GM10847 (cell line): ENCODE measurements around the gene ARPC2.

ENCODE experiments used
- POLR2A ChIP-seq: IDR thresholded peaks from 2 replicates; pipeline ENCODE4 v1.6.1; 2011; ENCODE audit not compliant: insufficient read length; ENCODE audit errors: extremely low read depth

The ARPC2 gene

DNA sequence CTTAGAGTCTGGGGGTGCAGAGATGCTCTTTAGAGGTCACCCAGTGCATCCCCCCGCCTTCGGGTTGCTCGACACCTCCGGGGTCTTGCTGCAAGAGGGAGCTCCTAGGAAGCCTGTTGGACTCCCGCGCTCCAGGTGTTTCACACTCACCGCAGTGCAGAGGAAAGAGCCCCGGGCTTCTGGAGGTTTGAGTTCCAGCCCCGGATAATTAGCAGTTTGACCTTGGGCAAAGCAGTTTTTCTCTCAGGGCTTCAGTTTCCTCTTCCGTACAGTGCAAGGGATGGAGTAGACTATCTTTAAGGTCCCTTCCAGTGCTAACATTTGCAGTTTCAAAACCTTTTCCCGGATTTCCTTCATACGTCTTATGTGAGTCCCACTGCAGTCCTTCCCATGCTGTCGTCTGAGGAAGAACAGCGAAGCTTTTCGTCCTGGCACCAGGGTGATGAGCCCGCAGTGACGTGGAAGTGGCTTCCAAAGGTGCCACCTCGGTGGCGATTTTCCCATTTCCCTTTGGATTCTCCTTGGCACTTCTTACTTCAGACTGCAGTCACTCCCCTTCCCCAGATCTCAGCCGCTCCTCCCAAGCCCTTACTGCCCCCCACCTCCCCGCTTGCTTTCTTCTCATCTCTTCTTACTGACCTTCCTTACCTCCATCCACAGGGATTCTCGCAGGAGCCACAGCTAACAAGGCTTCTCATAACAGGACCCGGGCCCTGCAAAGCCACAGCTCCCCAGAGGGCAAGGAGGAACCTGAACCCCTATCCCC lies 53.9 kb downstream of the ARPC2 start:
- TF ChIP-seq POLR2A: no peak

DNA sequence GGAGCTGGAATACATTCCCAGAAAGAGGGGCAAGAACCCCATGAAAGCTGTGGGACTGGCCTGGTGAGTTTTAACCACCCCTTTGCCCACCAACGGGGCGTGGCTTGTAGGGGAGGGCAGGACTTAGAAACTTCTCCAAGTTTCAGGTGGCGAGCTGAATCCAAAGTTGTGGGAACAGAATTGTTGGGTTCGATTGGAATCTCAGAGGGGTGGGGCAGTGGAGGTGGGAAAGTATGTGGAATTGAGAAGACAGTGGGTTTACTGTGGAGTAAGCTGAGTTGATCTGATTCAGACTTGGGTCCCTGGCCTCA lies 54.5 kb downstream of the ARPC2 start:
- no peak for TF ChIP-seq POLR2A

DNA sequence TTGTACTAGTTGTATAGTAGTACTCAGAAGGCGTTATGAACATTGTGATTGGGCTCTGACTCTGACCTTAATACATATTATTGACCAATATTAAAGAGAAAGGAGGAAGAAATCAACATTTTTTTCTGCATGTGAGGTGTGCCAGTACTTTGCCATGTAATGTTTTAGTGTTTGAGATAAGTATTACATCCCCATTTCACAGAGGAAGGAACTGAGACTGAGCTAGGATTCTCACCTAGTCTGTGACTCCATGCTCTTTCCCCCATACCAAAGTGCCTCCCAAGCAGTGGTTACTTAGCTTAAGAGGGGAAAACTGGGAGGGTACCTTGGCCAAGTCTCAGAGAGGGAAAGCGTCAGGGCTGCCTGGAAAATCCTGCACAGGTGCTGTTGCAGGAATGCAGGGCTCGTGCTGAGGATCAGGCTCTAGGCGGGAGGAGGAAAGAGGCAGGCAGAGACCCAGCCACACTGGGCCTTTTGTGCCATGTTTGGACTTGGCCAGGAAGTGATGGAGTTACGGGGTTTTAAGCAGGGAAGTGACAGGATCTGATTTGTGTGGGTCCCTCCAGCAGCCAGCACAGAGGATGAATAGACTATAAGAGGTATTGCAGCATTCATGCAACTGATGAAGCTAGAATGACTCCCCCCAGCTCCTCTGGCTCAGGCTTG lies 55.0 kb downstream of the ARPC2 start:
- TF ChIP-seq POLR2A: no peak

DNA sequence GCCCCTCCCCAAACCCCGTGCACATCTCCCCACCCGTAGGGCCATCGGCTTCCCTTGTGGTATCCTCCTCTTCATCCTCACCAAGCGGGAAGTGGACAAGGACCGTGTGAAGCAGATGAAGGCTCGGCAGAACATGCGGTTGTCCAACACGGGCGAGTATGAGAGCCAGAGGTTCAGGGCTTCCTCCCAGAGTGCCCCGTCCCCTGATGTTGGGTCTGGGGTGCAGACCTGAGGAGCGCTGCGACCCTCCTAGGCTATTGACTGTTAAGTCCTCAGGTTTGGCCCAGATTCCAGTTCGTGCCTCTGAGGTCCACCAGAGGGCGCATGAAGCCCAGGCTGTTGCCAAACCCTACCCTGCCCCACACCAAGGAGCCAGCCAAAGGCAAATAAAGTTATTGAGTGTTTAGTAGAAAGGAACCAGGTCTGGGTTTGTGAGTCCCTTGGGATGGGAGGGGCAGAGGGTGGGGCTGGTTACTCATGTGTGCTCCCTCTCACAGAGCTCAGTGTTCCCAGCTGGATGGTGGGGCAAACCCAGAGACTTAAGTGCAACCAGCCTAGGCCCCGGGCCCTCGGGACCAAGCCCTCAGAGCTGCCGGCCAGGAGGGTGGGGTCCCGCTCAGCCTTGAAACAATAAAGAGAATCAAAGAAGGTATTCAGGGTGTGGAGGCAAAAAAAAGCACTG lies 55.7 kb downstream of the ARPC2 start:
- TF ChIP-seq POLR2A: no peak

DNA sequence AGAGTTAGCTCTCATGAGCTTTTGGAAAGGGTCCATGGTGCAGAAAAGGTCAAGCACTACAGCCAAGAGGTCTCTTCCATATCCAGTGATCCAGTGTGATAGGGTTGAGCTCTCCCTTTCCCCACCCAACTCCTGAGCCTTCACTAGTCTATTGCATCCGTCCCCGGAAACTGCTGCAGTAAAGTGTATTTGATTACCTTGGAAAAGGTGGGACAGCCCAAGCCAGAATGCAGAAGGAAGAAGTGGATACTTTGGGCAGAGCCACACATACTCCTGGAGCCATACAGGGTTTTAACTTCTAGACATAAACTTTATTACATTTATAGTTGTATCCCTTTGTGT lies 56.9 kb downstream of the ARPC2 start:
- TF ChIP-seq POLR2A: no peak

DNA sequence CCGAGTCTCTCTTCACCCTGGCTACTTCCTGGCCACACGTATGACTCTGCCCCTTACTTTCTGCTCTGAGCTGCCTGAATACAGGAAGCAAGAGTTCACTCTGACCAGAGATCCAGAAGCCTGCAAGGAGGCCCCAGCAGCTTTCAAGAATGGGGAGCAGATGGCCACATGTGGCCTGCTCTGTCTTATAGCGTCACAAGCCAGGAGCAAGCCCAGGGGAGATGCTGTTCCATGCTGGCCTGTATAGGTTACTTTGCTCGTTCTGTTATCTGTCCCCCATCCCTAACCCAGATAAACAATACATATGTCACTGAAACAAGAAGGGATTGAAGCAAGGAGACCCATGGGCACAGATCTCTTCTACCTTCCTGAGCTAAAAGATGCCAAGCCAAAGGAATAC lies 57.6 kb downstream of the ARPC2 start:
- no peak for TF ChIP-seq POLR2A

DNA sequence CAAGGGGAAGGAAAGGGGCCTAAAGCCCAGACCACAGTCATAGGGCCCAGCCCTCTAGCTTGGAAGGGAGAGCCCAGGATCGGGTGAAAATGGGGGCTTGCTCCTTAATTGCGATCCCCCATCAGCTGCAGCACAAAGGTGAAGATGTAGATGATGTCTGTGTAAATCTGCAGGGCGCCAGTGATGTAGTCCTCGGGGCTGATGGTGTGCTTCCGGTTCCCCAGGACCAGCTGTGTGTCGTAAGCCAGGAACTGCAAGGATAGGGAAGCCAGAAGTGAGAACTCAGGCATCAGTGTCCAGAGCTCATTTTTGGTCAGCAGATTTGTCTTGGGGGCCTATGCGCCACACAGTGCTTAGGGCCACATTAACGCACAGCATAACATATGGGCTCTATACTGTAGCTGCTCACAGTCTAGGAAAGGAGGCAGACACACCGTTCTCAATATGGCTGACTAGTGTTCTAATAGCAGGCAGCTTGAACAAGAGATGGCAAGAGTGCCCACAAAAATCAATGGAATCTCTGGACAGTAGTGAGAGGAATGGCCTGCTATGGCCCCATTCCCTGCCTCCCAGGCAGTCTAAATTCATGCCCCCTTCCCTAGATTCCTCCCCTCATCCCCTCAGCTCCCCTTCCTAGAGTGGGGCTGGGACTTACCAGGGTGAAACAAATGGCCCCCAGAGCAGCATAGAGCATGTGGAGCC lies 58.5 kb downstream of the ARPC2 start:
- no peak for TF ChIP-seq POLR2A

DNA sequence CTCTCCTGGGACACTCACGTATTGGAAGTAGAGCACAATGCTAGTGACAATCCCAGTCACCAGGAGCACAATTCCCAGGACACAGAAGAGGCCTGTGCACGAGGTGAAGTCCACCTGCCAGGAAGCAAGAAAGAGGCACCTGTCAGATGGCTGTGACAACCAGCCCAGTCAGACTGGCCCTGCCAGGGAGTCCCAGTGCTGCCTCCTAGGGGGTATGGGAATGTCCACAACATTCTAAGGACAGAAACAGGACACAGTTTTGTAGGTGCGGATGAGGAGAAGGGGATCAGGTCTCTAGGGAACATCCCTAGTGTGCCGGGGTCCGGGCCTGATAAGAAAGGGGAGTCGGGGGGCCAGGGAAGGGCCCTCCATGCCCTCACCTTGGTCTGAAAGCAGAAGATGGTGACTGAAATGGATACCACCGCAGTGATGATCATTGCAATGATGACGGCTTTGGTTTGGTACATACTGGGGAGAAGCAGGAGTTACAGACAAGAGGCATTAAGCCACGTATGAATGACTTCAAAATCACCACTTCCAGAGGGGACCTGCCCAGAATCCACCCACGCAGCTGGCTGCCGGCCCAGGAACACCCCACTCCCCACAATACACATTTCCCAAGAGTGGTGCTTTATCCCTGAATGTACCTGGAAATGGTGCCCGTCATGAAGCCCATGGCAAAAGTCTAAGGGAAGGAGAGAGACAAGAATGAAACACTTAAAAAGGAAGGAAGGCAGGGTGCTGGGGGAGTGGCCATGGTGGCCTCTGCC lies 60.2 kb downstream of the ARPC2 start:
- no peak for TF ChIP-seq POLR2A

DNA sequence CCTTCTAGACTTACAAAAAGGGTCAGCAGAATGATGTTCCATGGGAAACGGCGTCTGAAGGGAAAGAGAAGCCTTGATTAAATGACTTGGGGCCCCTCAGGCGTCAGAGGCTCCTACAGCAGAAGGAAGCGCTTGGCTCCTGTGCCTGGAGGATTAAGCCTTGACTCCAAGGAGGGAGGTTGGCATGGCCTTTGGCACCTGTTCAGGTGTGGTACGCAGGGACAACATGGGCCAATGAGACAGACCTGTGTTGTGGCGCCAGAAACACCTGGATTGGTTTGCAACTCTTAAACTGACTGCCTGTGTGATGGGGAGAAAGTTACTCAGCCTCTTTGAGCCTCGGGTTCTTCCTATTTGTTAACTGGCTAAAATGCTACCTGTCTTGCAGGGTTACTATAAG lies 60.9 kb downstream of the ARPC2 start:
- no peak for TF ChIP-seq POLR2A

DNA sequence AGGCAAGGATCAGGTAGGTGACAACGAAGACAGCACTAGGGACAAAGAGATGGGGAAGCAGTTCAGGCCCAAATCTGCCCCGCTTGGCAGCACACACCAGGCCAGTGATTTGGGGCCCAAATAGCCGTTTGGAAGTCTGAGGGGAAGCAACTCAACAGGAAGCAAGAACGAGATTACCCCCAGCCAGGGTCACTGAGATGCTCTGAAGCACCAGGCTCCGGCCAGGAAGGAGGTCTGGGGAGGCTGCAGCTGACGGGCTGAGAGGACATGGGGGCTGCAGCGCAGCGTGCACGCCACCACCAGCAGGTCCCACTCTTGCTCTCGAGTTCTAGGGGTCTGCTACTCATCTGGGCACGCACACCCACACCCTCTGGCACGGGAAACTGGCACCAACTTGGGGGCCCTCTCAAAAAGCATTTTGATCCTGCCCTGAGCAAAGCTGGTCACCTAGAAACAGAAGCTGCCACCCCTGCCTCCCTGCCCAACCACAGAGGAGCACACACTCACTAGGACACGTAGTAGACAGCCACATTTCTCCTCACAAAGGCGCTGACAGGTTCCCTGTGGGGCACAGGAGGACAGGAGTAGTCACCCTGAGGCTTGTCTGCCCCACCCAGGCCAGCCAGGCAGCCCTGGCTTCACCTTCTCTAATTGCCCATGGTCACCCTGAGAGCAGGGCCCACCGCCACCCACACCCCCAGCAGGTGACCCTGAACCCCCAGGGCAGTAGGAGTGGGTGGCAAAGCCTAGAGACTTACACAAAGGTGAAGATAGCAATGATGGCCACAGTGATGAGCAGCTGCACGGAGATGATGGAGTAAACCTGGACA lies 61.8 kb downstream of the ARPC2 start:
- no peak for TF ChIP-seq POLR2A

DNA sequence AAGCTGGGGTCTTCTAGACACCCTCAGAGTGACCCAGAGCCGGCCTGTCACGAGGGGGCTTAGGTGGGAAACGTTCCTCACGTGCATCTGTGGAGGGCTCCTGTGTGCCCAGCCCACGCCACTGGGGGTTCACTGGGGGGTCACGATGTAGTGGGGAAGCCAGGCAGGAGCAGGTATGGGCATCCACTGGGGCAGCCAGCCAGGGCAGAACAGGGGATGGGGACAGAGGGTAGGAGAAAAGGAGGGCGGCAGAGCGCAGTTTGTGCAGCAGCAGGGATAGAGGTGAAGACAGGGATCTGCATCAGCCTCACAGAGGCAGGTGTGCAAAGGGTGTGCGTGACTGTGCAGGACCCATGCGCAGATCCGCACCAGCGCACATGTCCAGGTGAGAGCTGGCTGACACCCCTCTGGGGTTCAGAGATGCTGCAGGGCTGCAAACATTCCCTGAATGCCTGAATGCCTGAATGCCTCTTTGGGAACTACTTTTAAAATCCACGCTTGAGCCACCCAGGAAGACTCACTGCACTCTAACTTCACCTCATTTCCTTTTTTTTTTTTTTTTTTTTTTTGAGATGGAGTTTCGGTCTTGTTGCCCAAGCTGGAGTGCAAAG lies 63.4 kb downstream of the ARPC2 start:
- no peak for TF ChIP-seq POLR2A

DNA sequence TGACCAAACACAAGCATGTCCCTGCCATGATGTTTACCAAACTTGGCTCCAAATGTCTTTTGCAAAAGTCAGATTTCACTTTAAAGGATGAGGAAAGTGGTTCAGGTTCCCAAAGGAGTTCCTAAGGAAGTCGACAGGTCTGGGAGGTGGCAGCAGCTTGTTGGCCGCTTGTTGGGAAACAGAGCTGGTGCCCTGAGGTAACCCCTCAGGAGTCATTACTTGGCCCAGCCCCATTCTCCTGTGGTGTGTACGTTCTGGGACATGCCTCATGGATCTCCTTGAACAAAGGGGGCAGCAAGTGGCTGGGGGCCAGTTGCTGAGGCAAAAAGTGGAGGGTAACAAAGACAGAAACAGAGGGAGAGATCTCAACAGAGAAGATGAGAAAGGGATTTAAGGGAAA lies 64.5 kb downstream of the ARPC2 start:
- TF ChIP-seq POLR2A: no peak

DNA sequence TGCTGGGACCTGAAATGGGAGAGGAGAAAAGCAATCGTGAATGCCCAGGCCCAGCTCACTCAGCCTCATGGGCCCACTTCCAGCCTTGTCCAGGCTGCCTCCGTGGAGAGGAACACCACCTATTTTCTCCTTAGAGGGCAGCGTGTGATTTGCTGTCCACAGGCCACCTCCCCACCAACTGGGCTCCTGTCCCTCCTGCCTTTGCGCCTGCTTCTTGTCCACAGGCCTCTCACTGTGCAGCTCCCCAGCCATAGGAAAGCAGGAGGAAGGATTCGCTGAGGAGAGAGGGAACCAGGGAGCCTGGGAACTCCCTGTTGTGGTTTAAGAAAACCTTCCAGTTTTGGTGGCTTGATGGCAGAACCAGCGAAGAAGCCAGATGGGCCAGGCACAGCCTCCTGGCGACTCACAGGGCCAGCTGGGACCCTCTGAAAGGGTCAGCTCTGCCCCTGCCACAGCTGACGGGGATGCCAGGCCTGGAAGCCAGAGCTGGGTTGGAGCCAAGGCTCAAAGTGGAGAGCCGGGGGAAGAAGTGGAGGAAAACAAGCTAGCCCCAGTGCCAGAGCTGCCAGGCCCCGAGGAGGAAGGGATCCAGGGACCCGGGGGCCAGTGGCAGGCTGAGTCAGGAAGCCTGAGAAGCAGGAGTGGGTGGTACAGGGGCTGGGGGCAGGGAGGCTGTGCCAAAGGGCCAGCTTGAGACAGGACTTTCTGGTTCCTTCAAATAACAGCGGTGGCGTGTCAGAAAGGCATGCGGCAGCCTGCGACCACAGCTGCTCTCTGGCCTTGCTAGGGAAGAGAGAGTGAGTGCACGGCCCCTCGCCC lies 65.4 kb downstream of the ARPC2 start:
- no peak for TF ChIP-seq POLR2A
